A549 treated with CORT108297 at 1 μM for 4 hours (cell line): Measurements from ENCODE around the gene RAB23. TPM values are rescaled to one million over a fixed set of nuclear protein-coding genes. Genes with fewer than 3 reads are reported as not detected.

ENCODE experiments used
- total RNA-seq: library from RNA; stranded (reverse); fragments of 200-300 nt; extraction: Qiagen RNA extraction; gene quantifications from 5 replicates; pipeline ENCODE4 v1.2.3, GENCODE V29; 2022

The RAB23 gene
- total RNA-seq, result 7.0 to 10.9 TPM (median 8.3 TPM) in 5 replicates

GRCh38 chr6:57221936-57222742 is at the start of gene RAB23:
Gene RAB23, minus strand, starts transcription at chr6:57222307. Its CDS starts 11,927 bp downstream, at chr6:57210380.

GRCh38 chr6:57172136-57173055 is 49.7 kb downstream of the RAB23 start, which contains the start of gene BAG2:
Gene BAG2, plus strand, starts transcription at chr6:57172326. Its CDS starts 372 bp downstream, at chr6:57172698.

Other genes with a start within 250 kb of the RAB23 start
- gene KIAA1586, start 175.6 kb downstream of the RAB23 start, total RNA-seq, result 5.0 to 5.3 TPM (median 5.1 TPM) in 5 replicates
- 6.3 to 9.6 TPM (median 8.3 TPM) in 5 replicates for gene ZNF451, start 132.1 kb downstream of the RAB23 start, total RNA-seq
- 8.5 to 10.0 TPM (median 9.0 TPM) in 5 replicates for gene BAG2, start 50.0 kb downstream of the RAB23 start, total RNA-seq
- gene PRIM2, start 95.3 kb upstream of the RAB23 start, total RNA-seq, result 11.0 to 14.8 TPM (median 12.7 TPM) in 5 replicates